Thyroid gland (tissue), 4 donors: ENCODE measurements around the gene FNDC3B. TPM values are rescaled to one million over a fixed set of nuclear protein-coding genes. Genes with fewer than 3 reads are reported as not detected.

Experiments used
- DNase-seq, 2 donors: peaks; one replicate each; pipeline ENCODE4 v3.0.0-alpha.2; 2019
- H3K27ac ChIP-seq, 3 donors: fragments of 200-600 bp; sonication (generic); 1 replicate in 2 of 3; 2 replicates in 1 of 3; pipeline ENCODE4 v1.5.1; 2016 to 2019; ENCODE audit warnings: mild to moderate bottlenecking in 1 of 3, moderate library complexity in 1 of 3
- H3K27me3 ChIP-seq: fragments of 200-600 bp; sonication (generic); one replicate; pipeline ENCODE4 v1.5.1; 2019
- H3K36me3 ChIP-seq, 2 donors: fragments of 200-600 bp; sonication (generic); one replicate each; pipeline ENCODE4 v1.5.1; 2016 to 2019
- H3K4me1 ChIP-seq, 2 donors: fragments of 200-600 bp; sonication (generic); one replicate each; pipeline ENCODE4 v1.5.1; 2017 to 2019
- H3K4me3 ChIP-seq, 3 donors: fragments of 200-600 bp; sonication (generic); replicated peaks in 1 of 3; 1 replicate in 2 of 3; 2 replicates in 1 of 3; pipeline ENCODE4 v1.5.1; 2016; ENCODE audit warnings: mild to moderate bottlenecking in 1 of 3
- H3K9me3 ChIP-seq: fragments of 200-600 bp; sonication (generic); one replicate; pipeline ENCODE4 v1.5.1; 2017
- POLR2A ChIP-seq, 2 donors: fragments of 450-650 bp; IDR thresholded peaks; one replicate each; pipeline ENCODE4 v1.6.1; 2017; ENCODE audit warnings: antibody characterized with exemption in 2 of 2, mild to moderate bottlenecking in 2 of 2, moderate library complexity in 1 of 2
- WGBS, 2 donors: methylation state at CpG; one replicate each; pipeline ENCODE4 v1.1.5; 2017; 5-methylcytosine and 5-hydroxymethylcytosine counted together
- intact Hi-C: fragments of 100-400 bp; cut with DNase I; formaldehyde crosslinking; loops from one replicate; pipeline ENCODE4 v1.15.1; 2023
- total RNA-seq, 4 donors: library from RNA; depleted of rRNA; stranded (reverse); fragments of >200 nt; gene quantifications; one replicate each; pipeline ENCODE4 v1.2.3, GENCODE V29; 2016
- TF ChIP-seq, protein P1 (sequence below), 6 experiments: fragments of 200-600 bp in 3 of 6; fragments of 450-650 bp in 3 of 6; sonication (generic) in 3 of 6; IDR thresholded peaks; one replicate each; pipeline ENCODE4 v1.5.1; 2016 to 2019; ENCODE audit warnings: antibody characterized with exemption in 6 of 6, mild to moderate bottlenecking in 2 of 6, inconsistent platforms in 1 of 6, moderate library complexity in 1 of 6

Gene FNDC3B
- total RNA-seq, 4 donors from 2014 or later = 118 to 172 (median 146) TPM

- 92 to 95% methylated on average over 5 of the region's 5 CpGs for WGBS, 2 donors
- no peak for DNase-seq
- no peaks in the 10 kb centered on the region for H3K27me3 ChIP-seq
- peaks cover 64 to 80% of the 10 kb centered on the region in 2 donors for H3K4me1 ChIP-seq
- no peaks in the 10 kb centered on the region for H3K9me3 ChIP-seq
- intact Hi-C loops = no loop called here
- H3K27ac ChIP-seq = no peak overlapping the region
- no peak for TF ChIP-seq POLR2A (IDR thresholded peaks at IDR 0.05)
- no peaks in the 10 kb centered on the region for H3K36me3 ChIP-seq
- H3K4me3 ChIP-seq = no peak overlapping the region
These were observed 34.0 kb downstream of the FNDC3B start for GRCh38 chr3:172073262-172073915.

- intact Hi-C loops = no loop called here
- 93% methylated on average over 2 of the region's 2 CpGs for WGBS, 2 donors
- TF ChIP-seq POLR2A (IDR thresholded peaks at IDR 0.05) = no peak
- TF ChIP-seq, protein P1, sequence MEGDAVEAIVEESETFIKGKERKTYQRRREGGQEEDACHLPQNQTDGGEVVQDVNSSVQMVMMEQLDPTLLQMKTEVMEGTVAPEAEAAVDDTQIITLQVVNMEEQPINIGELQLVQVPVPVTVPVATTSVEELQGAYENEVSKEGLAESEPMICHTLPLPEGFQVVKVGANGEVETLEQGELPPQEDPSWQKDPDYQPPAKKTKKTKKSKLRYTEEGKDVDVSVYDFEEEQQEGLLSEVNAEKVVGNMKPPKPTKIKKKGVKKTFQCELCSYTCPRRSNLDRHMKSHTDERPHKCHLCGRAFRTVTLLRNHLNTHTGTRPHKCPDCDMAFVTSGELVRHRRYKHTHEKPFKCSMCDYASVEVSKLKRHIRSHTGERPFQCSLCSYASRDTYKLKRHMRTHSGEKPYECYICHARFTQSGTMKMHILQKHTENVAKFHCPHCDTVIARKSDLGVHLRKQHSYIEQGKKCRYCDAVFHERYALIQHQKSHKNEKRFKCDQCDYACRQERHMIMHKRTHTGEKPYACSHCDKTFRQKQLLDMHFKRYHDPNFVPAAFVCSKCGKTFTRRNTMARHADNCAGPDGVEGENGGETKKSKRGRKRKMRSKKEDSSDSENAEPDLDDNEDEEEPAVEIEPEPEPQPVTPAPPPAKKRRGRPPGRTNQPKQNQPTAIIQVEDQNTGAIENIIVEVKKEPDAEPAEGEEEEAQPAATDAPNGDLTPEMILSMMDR (IDR thresholded peaks at IDR 0.05) = no peak
- Histone ChIP-seq H3K9me3 (no peaks in the 10 kb centered on the region), H3K4me3 (no peak overlapping the region), H3K27ac (peak overlapping the region in 1 of 3 donors; percentile 31), H3K27me3 (no peaks in the 10 kb centered on the region), H3K36me3 (no peaks in the 10 kb centered on the region), H3K4me1 (peaks cover 57 to 74% of the 10 kb centered on the region in 2 donors)
- no peak for DNase-seq
These were observed 34.7 kb downstream of the FNDC3B start for GRCh38 chr3:172074032-172074431.

DNA sequence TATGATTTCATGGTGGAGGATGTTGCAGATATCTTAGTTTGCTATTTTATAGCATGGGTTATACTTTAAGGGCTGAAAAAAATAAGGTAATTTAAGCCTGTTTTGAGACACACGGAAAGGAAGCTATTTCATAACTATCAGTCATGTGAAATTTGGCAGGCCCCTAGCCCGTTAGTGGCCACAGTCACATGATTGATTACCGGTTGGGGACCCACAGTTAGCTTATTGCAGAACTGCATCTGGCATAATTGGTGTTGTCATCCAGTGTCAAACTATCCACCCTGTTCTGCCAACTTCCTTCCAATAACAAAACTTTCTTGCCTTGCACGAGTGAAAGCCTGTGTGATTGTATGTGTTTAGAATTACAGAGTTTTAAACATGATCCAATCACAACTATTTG is 35.2 kb downstream of the FNDC3B start:
- Histone ChIP-seq H3K36me3 (no peaks in the 10 kb centered on the region), H3K9me3 (no peaks in the 10 kb centered on the region), H3K4me3 (no peak overlapping the region), H3K4me1 (peaks cover 52 to 68% of the 10 kb centered on the region in 2 donors), H3K27ac (peak overlapping the region in 1 of 3 donors; percentile 31), H3K27me3 (no peaks in the 10 kb centered on the region)
- intact Hi-C loops = no loop called here
- no peak for DNase-seq
- WGBS, 2 donors = 38 to 47% methylated on average over 4 of the region's 4 CpGs
- TF ChIP-seq, protein P1 (IDR thresholded peaks at IDR 0.05) = no peak

DNA sequence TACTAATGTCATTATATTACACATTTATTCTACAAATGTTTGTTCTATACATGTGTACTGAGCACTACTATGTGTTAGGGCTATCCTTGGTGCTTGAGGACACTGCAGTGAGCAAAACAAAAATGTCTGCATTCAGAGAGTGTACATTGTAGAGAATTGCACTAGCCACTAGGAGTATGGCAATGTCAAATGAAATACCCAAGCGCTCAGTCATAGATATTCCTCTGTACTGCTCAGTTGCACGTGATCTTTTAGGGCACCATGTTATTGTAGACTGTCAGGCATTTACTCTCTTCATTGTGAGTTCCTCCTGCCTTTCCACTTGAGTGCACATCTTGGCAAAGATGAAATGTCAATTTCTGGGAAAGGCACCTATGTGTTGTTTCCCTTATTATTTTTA is 36.8 kb downstream of the FNDC3B start:
- no peaks in the 10 kb centered on the region for H3K27me3 ChIP-seq
- no peak overlapping the region for H3K4me3 ChIP-seq
- H3K36me3 ChIP-seq = no peaks in the 10 kb centered on the region
- H3K9me3 ChIP-seq = no peaks in the 10 kb centered on the region
- intact Hi-C loops = no loop called here
- peaks cover 46 to 52% of the 10 kb centered on the region in 2 donors for H3K4me1 ChIP-seq
- no peak for DNase-seq
- 40 to 41% methylated on average over 2 of the region's 2 CpGs for WGBS, 2 donors
- no peak overlapping the region for H3K27ac ChIP-seq
- TF ChIP-seq POLR2A (IDR thresholded peaks at IDR 0.05) = no peak
- TF ChIP-seq, protein P1 (IDR thresholded peaks at IDR 0.05) = peak in 1 of 6 experiments; percentile 16

DNA sequence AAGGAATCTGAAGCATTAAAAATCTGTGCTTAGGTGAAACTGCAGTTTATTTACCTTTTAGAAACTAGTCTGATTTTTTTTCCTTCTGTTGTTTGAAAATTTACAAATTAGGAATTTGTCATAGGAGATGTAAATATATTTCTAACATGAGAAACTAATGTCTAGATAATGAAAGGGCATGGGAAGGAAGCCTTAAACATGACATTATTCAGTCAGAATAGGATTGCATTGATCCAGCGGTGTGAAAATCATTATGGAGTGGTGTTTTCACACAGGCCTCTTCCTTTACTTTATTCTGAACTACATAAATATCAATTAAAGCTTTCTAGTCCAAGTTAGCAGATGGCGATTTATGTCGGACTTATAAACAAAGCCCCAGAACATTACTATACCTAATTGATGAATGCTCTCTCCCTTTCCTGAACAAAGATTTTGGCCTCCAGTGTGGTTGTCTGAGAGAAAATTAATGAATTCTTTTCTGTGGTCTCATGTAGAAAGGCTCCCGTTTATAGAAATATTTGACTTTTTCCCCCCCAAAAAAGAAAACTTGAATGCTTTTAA is 37.9 kb downstream of the FNDC3B start:
- Histone ChIP-seq H3K4me1 (peaks cover 36 to 46% of the 10 kb centered on the region in 2 donors), H3K36me3 (no peaks in the 10 kb centered on the region), H3K27me3 (no peaks in the 10 kb centered on the region), H3K27ac (no peak overlapping the region), H3K4me3 (no peak overlapping the region), H3K9me3 (no peaks in the 10 kb centered on the region)
- 88 to 93% methylated on average over 4 of the region's 4 CpGs for WGBS, 2 donors
- no peak for TF ChIP-seq POLR2A (IDR thresholded peaks at IDR 0.05)
- TF ChIP-seq, protein P1 (IDR thresholded peaks at IDR 0.05) = no peak
- no peak for DNase-seq
- intact Hi-C loops = no loop called here
